ENCODE results near the gene SLC35D2.

Gene SLC35D2

GRCh38 chr9:96420468-96421219, 37.1 kb upstream of the SLC35D2 start:
- H3K4me3 ChIP-seq (ENCODE audit: low read depth, low read length), result no peak overlapping the region
- no peak for TF ChIP-seq CTCF (IDR thresholded peaks at IDR 0.05; ENCODE audit: borderline replicate concordance, insufficient read depth, low read depth, low read length)

- TF ChIP-seq CTCF (IDR thresholded peaks at IDR 0.05; ENCODE audit: borderline replicate concordance, insufficient read depth, low read depth, low read length), result no peak
These were observed 36.1 kb upstream of the SLC35D2 start for GRCh38 chr9:96419691-96419969.

GRCh38 chr9:96418920-96419690, 35.6 kb upstream of the SLC35D2 start:
- peak overlapping the region; percentile 89 for H3K4me3 ChIP-seq (ENCODE audit: low read depth, low read length)
- TF ChIP-seq CTCF (IDR thresholded peaks at IDR 0.05; ENCODE audit: borderline replicate concordance, insufficient read depth, low read depth, low read length), result no peak

More at GRCh38 chr9:96419691-96419969, 36.1 kb upstream of the SLC35D2 start:
- peak overlapping the region; percentile 89 for H3K4me3 ChIP-seq (ENCODE audit: low read depth, low read length)

GRCh38 chr9:96418083-96418919, 34.8 kb upstream of the SLC35D2 start, which contains the start of gene ZNF367:
TSS of gene ZNF367 (minus strand) at chr9:96418370. CDS start at chr9:96418032, 338 bp downstream.
- H3K4me3 ChIP-seq (ENCODE audit: low read depth, low read length), result peak within 1 kb of the TSS; percentile 96
- TF ChIP-seq CTCF (IDR thresholded peaks at IDR 0.05; ENCODE audit: borderline replicate concordance, insufficient read depth, low read depth, low read length), result no peak

GRCh38 chr9:96417661-96418082, 34.2 kb upstream of the SLC35D2 start:
- no peak for TF ChIP-seq CTCF (IDR thresholded peaks at IDR 0.05; ENCODE audit: borderline replicate concordance, insufficient read depth, low read depth, low read length)
- H3K4me3 ChIP-seq (ENCODE audit: low read depth, low read length), result peak overlapping the region; percentile 96

GRCh38 chr9:96417051-96417586, 33.6 kb upstream of the SLC35D2 start:
- H3K4me3 ChIP-seq (ENCODE audit: low read depth, low read length), result peak overlapping the region; percentile 96
- no peak for TF ChIP-seq CTCF (IDR thresholded peaks at IDR 0.05; ENCODE audit: borderline replicate concordance, insufficient read depth, low read depth, low read length)
